ENCODE measurements around the gene APH1B.

GRCh38 chr15:63340878-63341277 lies 63.5 kb downstream of the APH1B start:
- no peak for TF ChIP-seq SUZ12 (IDR thresholded peaks at IDR 0.05; ENCODE audit: extremely low read depth, insufficient read depth, insufficient read length)
- TF ChIP-seq YY1 (IDR thresholded peaks at IDR 0.05; ENCODE audit: insufficient read depth, insufficient read length), result no peak
- no peak for TF ChIP-seq ZNF274 (IDR thresholded peaks at IDR 0.05; ENCODE audit: low read depth, low read length)
